GM10847 (cell line): ENCODE results near the gene MIA.

Source experiments
- POLR2A ChIP-seq: IDR thresholded peaks from 2 replicates; pipeline ENCODE4 v1.6.1; 2011; ENCODE audit not compliant: insufficient read length; ENCODE audit errors: extremely low read depth

MIA gene

GRCh38 chr19:40744554-40745401 lies 30.5 kb upstream of the MIA start:
- no peak for TF ChIP-seq POLR2A

- no peak for TF ChIP-seq POLR2A
Measured at GRCh38 chr19:40745402-40745780, 29.9 kb upstream of the MIA start.

- TF ChIP-seq POLR2A = no peak
Measured at GRCh38 chr19:40747536-40747935, 27.8 kb upstream of the MIA start.

- TF ChIP-seq POLR2A = peak; percentile 51
Measured at GRCh38 chr19:40750058-40750873, 25.1 kb upstream of the MIA start, which contains the start of gene ACTMAP. ACTMAP (minus strand) TSS chr19:40750477; CDS start chr19:40749803, 674 bp downstream.

GRCh38 chr19:40750874-40751537 lies 24.3 kb upstream of the MIA start, which contains the start of gene SNRPA:
SNRPA (plus strand) TSS chr19:40751203; CDS start chr19:40751409, 206 bp downstream.
- TF ChIP-seq POLR2A = peak; percentile 58

- TF ChIP-seq POLR2A = no peak
Measured at GRCh38 chr19:40752257-40752781, 23.0 kb upstream of the MIA start.

- TF ChIP-seq POLR2A = no peak
Measured at GRCh38 chr19:40754611-40755247, 20.6 kb upstream of the MIA start.

- TF ChIP-seq POLR2A = no peak
Measured at GRCh38 chr19:40755248-40755624, 20.1 kb upstream of the MIA start.

- no peak for TF ChIP-seq POLR2A
Measured at GRCh38 chr19:40755791-40756190, 19.5 kb upstream of the MIA start.

GRCh38 chr19:40756502-40757110 lies 18.7 kb upstream of the MIA start:
- no peak for TF ChIP-seq POLR2A

GRCh38 chr19:40758491-40758890 lies 16.8 kb upstream of the MIA start:
- TF ChIP-seq POLR2A = no peak

GRCh38 chr19:40759352-40759751 lies 16.0 kb upstream of the MIA start:
- TF ChIP-seq POLR2A = no peak

GRCh38 chr19:40762754-40763470 lies 12.4 kb upstream of the MIA start:
- TF ChIP-seq POLR2A = no peak

- no peak for TF ChIP-seq POLR2A
Measured at GRCh38 chr19:40763526-40763925, 11.8 kb upstream of the MIA start.
